HepG2 (cell line): ENCODE data around the gene SMIM14.

ENCODE experiments used
- CHD2 ChIP-seq: IDR thresholded peaks from 2 replicates; pipeline ENCODE4 v1.6.1; 2011; ENCODE audit warnings: low read depth, low read length, improper control_type of control experiment
- ESRRA ChIP-seq: sonication (generic); formaldehyde crosslinking; IDR thresholded peaks from 2 replicates; pipeline ENCODE4 v1.5.1; 2020; ENCODE audit warnings: mild to moderate bottlenecking, low read depth, missing genetic modification reagents
- EZH2 ChIP-seq: conservative IDR thresholded peaks from 2 replicates; pipeline ENCODE4 v1.6.1; 2012; ENCODE audit warnings: mild to moderate bottlenecking, low read depth, low read length, moderate library complexity
- FOXJ3 ChIP-seq: sonication (generic); formaldehyde crosslinking; IDR thresholded peaks from 2 replicates; pipeline ENCODE4 v1.4.0; 2020; ENCODE audit warnings: missing genetic modification reagents, mild to moderate bottlenecking, borderline replicate concordance
- KLF6 ChIP-seq: IDR thresholded peaks from 2 replicates; pipeline ENCODE4 v1.8.0; 2016; ENCODE audit warnings: missing biosample characterization, missing genetic modification reagents
- MTF1 ChIP-seq: sonication (generic); formaldehyde crosslinking; IDR thresholded peaks from 2 replicates; pipeline ENCODE4 v1.5.0; 2020; ENCODE audit warnings: missing genetic modification reagents
- SRSF4 ChIP-seq: fragments of 200-400 bp; formaldehyde crosslinking; IDR thresholded peaks from one replicate; pipeline ENCODE4 v1.6.1; 2018; ENCODE audit warnings: mild to moderate bottlenecking, low read depth, low read length, moderate library complexity; ENCODE audit not compliant: poor library complexity, severe bottlenecking
- TAF1 ChIP-seq: sonication (generic); formaldehyde crosslinking; IDR thresholded peaks from 2 replicates; pipeline ENCODE4 v1.4.0; 2020; ENCODE audit warnings: missing genetic modification reagents
- USF2 ChIP-seq, 2 experiments: sonication (generic) in 1 of 2; formaldehyde crosslinking in 1 of 2; IDR thresholded peaks; 2 replicates each; pipeline versions ENCODE4 v1.5.1 to v1.6.1; 2011 to 2020; ENCODE audit warnings: borderline replicate concordance in 1 of 2, low read depth in 1 of 2, low read length in 1 of 2, mild to moderate bottlenecking in 1 of 2, missing genetic modification reagents in 1 of 2, moderate library complexity in 1 of 2
- ZNF235 ChIP-seq: sonication (generic); formaldehyde crosslinking; IDR thresholded peaks from 2 replicates; pipeline ENCODE4 v1.8.1; 2023; ENCODE audit warnings: mild to moderate bottlenecking, missing genetic modification reagents, borderline replicate concordance
- ZNF788 ChIP-seq: sonication (generic); formaldehyde crosslinking; IDR thresholded peaks from 2 replicates; pipeline ENCODE4 v1.5.0; 2020; ENCODE audit warnings: mild to moderate bottlenecking, missing genetic modification reagents, borderline replicate concordance
- ZSCAN20 ChIP-seq: sonication (generic); formaldehyde crosslinking; IDR thresholded peaks from 2 replicates; pipeline ENCODE4 v1.4.0; 2020; ENCODE audit warnings: missing genetic modification reagents, mild to moderate bottlenecking, borderline replicate concordance
- TF ChIP-seq, protein P1 (sequence below): sonication (generic); formaldehyde crosslinking; IDR thresholded peaks from 2 replicates; pipeline ENCODE4 v1.8.1; 2023; ENCODE audit warnings: missing genetic modification reagents, inconsistent platforms, borderline replicate concordance

- TF ChIP-seq MTF1 = no peak
- TF ChIP-seq ZSCAN20 (CRISPR knock-in tag) = no peak
- TF ChIP-seq, protein P1, sequence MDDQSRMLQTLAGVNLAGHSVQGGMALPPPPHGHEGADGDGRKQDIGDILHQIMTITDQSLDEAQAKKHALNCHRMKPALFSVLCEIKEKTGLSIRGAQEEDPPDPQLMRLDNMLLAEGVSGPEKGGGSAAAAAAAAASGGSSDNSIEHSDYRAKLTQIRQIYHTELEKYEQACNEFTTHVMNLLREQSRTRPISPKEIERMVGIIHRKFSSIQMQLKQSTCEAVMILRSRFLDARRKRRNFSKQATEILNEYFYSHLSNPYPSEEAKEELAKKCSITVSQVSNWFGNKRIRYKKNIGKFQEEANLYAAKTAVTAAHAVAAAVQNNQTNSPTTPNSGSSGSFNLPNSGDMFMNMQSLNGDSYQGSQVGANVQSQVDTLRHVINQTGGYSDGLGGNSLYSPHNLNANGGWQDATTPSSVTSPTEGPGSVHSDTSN (CRISPR knock-in tag) = no peak
- no peak for TF ChIP-seq ZNF235 (CRISPR knock-in tag)
- TF ChIP-seq CHD2 = no peak
- TF ChIP-seq TAF1 (CRISPR knock-in tag) = no peak
- TF ChIP-seq KLF6 (CRISPR knock-in tag) = no peak
- TF ChIP-seq USF2 (IDR thresholded peaks at IDR 0.05; ENCODE audit: low read depth, low read length) = no peak
- TF ChIP-seq USF2 (CRISPR knock-in tag; IDR thresholded peaks at IDR 0.05; ENCODE audit: borderline replicate concordance) = no peak
- no peak for TF ChIP-seq SRSF4
- TF ChIP-seq ESRRA = no peak
- TF ChIP-seq FOXJ3 = no peak
- no peak for TF ChIP-seq EZH2
- TF ChIP-seq ZNF788 (CRISPR knock-in tag) = no peak
Observed at GRCh38 chr4:39544580-39545315, 93.9 kb downstream of the SMIM14 start.
